HepG2 (cell line): ENCODE results near the gene RINL. TPM values are rescaled to one million over a fixed set of nuclear protein-coding genes. Genes with fewer than 3 reads are reported as not detected.

ENCODE experiments used
- AHR ChIP-seq: IDR thresholded peaks from 2 replicates; pipeline ENCODE4 v1.6.1; 2018; ENCODE audit warnings: missing genetic modification reagents, missing compliant biosample characterization
- CBX1 ChIP-seq: IDR thresholded peaks from one replicate; pipeline ENCODE4 v1.6.1; 2016; ENCODE audit warnings: antibody characterized with exemption, low read depth
- CHCHD3 ChIP-seq: sonication (generic); formaldehyde crosslinking; IDR thresholded peaks from 2 replicates; pipeline ENCODE4 v1.8.0; 2022; ENCODE audit warnings: mild to moderate bottlenecking, missing genetic modification reagents, moderate library complexity
- NCOA5 ChIP-seq: sonication (generic); formaldehyde crosslinking; IDR thresholded peaks from 2 replicates; pipeline ENCODE4 v1.4.0; 2020; ENCODE audit warnings: missing genetic modification reagents
- NFATC3 ChIP-seq: sonication (generic); formaldehyde crosslinking; IDR thresholded peaks from 2 replicates; pipeline ENCODE4 v1.5.1; 2020; ENCODE audit warnings: mild to moderate bottlenecking, missing genetic modification reagents
- SMYD3 ChIP-seq: sonication (generic); formaldehyde crosslinking; IDR thresholded peaks from 2 replicates; pipeline ENCODE4 v1.8.1; 2023; ENCODE audit warnings: mild to moderate bottlenecking, missing genetic modification reagents
- TCF12 ChIP-seq, 2 experiments: fragments of 450-650 bp in 1 of 2; sonication (generic) in 1 of 2; formaldehyde crosslinking in 1 of 2; IDR thresholded peaks; 2 replicates each; pipeline versions ENCODE4 v1.6.1 to v1.8.0; 2017 to 2022; ENCODE audit warnings: antibody characterized with exemption in 1 of 2, mild to moderate bottlenecking in 1 of 2, missing genetic modification reagents in 1 of 2, moderate library complexity in 1 of 2
- TMF1 ChIP-seq: sonication (generic); formaldehyde crosslinking; IDR thresholded peaks from 2 replicates; pipeline ENCODE4 v1.8.1; 2022; ENCODE audit warnings: low read depth, missing genetic modification reagents
- ZBTB42 ChIP-seq: sonication (generic); formaldehyde crosslinking; IDR thresholded peaks from 2 replicates; pipeline ENCODE4 v1.5.0; 2020; ENCODE audit warnings: mild to moderate bottlenecking, missing genetic modification reagents
- ZBTB8A ChIP-seq: sonication (generic); formaldehyde crosslinking; IDR thresholded peaks from 2 replicates; pipeline ENCODE4 v1.4.0; 2020; ENCODE audit warnings: mild to moderate bottlenecking, low read depth, missing genetic modification reagents, borderline replicate concordance
- ZNF260 ChIP-seq: sonication (generic); formaldehyde crosslinking; IDR thresholded peaks from 2 replicates; pipeline ENCODE4 v1.4.0; 2020; ENCODE audit warnings: missing genetic modification reagents, low read depth, mild to moderate bottlenecking, borderline replicate concordance
- ZNF30 ChIP-seq: sonication (generic); formaldehyde crosslinking; IDR thresholded peaks from 2 replicates; pipeline ENCODE4 v1.5.0; 2020; ENCODE audit warnings: mild to moderate bottlenecking, missing genetic modification reagents
- ZNF44 ChIP-seq: sonication (generic); formaldehyde crosslinking; IDR thresholded peaks from 2 replicates; pipeline ENCODE4 v1.5.1; 2020; ENCODE audit warnings: mild to moderate bottlenecking, missing genetic modification reagents
- ZNF607 ChIP-seq: sonication (generic); formaldehyde crosslinking; IDR thresholded peaks from 2 replicates; pipeline ENCODE4 v1.5.1; 2020; ENCODE audit warnings: missing genetic modification reagents, mild to moderate bottlenecking, borderline replicate concordance
- ZNF619 ChIP-seq: sonication (generic); formaldehyde crosslinking; IDR thresholded peaks from 2 replicates; pipeline ENCODE4 v1.4.0; 2020; ENCODE audit warnings: mild to moderate bottlenecking, missing genetic modification reagents
- ZNF749 ChIP-seq: sonication (generic); formaldehyde crosslinking; IDR thresholded peaks from 2 replicates; pipeline ENCODE4 v1.8.0; 2022; ENCODE audit warnings: mild to moderate bottlenecking, missing genetic modification reagents, moderate library complexity, borderline replicate concordance
- ZNF768 ChIP-seq: sonication (generic); formaldehyde crosslinking; IDR thresholded peaks from 2 replicates; pipeline ENCODE4 v1.4.0; 2020; ENCODE audit warnings: missing genetic modification reagents
- polyA plus RNA-seq, 8 experiments: library from polyadenylated mRNA; depleted of rRNA in 3 of 8; stranded (reverse) in 7 of 8; unstranded in 1 of 8; fragments of >200 nt; fragmentation: Illumina TruSeq in 4 of 8; extraction: Trizol in 4 of 8; gene quantifications; 2 replicates each; pipeline versions ENCODE4 v1.2.1 to v1.2.3, GENCODE V29; 2011 to 2016; ENCODE audit warnings: low read depth in 4 of 8, missing spikeins in 1 of 8, mixed read lengths in 1 of 8; ENCODE audit not compliant: insufficient read depth in 1 of 8
- total RNA-seq, 5 experiments: library from RNA; depleted of rRNA; stranded (reverse); fragments of >200 nt; fragmentation: Illumina TruSeq; extraction: Trizol; gene quantifications; 2 replicates each; pipeline ENCODE4 v1.2.3, GENCODE V29; 2016; ENCODE audit warnings: low read depth in 1 of 5
- TF ChIP-seq, protein P1 (sequence below): sonication (generic); formaldehyde crosslinking; IDR thresholded peaks from 2 replicates; pipeline ENCODE4 v1.4.0; 2020; ENCODE audit warnings: missing genetic modification reagents, borderline replicate concordance
- TF ChIP-seq, protein P2 (sequence below): sonication (generic); formaldehyde crosslinking; IDR thresholded peaks from 2 replicates; pipeline ENCODE4 v1.5.1; 2020; ENCODE audit warnings: mild to moderate bottlenecking, missing genetic modification reagents
- TF ChIP-seq, protein P3 (sequence below): sonication (generic); formaldehyde crosslinking; conservative IDR thresholded peaks from 2 replicates; pipeline ENCODE4 v1.8.0; 2022; ENCODE audit warnings: missing genetic modification reagents

The RINL gene
- total and polyA plus RNA-seq, 2 of the 13 experiments (the other 11 are each of a cell fraction or from before 2014, with no cell fraction given), result 11.4 to 18.0 TPM

DNA sequence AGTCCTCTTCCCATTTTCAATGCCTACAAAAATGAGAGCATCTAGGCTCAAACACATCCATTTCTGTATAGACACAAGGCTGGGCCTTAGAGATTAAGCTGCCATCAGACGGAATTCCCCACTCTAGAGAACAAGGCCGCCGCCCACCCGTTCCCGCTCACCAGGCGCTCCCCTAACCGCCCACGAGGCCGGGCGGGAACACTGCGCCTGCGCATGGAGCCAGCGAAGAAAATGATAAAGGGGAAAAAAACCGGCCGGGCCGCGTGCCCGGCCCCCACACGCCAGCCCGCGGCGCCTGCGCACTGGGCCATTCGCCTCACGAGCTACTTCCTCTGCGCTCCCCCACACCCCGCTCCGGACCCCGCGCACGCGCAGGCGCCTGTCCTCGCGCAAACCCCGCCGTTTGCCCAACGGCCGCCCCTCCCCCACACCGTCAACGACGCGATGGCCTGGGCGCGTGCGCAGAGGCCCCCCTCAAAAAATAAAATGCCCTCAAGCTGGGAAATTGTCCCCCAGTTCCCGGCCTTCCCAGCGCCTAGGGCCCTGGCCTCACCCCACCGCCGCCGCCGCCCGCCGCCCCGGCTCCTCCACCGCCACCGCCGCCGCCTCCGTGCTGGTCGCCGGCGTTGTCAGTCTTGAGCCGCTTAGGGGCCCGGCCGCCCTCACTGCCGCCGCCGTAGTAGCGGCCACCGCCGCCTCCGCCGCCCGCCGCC, 28.8 kb downstream of the RINL start (continued):
- TF ChIP-seq, protein P1, sequence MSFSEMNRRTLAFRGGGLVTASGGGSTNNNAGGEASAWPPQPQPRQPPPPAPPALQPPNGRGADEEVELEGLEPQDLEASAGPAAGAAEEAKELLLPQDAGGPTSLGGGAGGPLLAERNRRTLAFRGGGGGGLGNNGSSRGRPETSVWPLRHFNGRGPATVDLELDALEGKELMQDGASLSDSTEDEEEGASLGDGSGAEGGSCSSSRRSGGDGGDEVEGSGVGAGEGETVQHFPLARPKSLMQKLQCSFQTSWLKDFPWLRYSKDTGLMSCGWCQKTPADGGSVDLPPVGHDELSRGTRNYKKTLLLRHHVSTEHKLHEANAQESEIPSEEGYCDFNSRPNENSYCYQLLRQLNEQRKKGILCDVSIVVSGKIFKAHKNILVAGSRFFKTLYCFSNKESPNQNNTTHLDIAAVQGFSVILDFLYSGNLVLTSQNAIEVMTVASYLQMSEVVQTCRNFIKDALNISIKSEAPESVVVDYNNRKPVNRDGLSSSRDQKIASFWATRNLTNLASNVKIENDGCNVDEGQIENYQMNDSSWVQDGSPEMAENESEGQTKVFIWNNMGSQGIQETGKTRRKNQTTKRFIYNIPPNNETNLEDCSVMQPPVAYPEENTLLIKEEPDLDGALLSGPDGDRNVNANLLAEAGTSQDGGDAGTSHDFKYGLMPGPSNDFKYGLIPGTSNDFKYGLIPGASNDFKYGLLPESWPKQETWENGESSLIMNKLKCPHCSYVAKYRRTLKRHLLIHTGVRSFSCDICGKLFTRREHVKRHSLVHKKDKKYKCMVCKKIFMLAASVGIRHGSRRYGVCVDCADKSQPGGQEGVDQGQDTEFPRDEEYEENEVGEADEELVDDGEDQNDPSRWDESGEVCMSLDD (CRISPR knock-in tag), result no peak
- TF ChIP-seq, protein P2, sequence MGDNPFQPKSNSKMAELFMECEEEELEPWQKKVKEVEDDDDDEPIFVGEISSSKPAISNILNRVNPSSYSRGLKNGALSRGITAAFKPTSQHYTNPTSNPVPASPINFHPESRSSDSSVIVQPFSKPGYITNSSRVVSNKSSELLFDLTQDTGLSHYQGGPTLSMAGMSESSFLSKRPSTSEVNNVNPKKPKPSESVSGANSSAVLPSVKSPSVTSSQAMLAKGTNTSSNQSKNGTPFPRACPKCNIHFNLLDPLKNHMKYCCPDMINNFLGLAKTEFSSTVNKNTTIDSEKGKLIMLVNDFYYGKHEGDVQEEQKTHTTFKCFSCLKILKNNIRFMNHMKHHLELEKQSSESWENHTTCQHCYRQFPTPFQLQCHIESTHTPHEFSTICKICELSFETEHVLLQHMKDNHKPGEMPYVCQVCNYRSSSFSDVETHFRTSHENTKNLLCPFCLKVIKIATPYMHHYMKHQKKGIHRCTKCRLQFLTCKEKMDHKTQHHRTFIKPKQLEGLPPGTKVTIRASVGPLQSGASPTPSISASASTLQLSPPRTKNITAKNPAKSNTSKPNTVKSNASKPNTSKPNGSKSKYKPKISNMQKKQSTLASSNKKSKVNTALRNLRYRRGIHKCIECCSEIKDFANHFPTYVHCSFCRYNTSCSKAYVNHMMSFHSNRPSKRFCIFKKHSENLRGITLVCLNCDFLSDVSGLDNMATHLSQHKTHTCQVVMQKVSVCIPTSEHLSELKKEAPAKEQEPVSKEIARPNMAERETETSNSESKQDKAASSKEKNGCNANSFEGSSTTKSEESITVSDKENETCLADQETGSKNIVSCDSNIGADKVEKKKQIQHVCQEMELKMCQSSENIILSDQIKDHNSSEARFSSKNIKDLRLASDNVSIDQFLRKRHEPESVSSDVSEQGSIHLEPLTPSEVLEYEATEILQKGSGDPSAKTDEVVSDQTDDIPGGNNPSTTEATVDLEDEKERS (CRISPR knock-in tag), result no peak; the same call in 1 of the 2 replicates
- TF ChIP-seq NFATC3, result peak; percentile 84; the same call in 1 of the 2 replicates
- no peak for TF ChIP-seq ZNF619 (CRISPR knock-in tag)
- TF ChIP-seq ZNF607, result peak; percentile 58; the same call in 1 of the 2 replicates
- TF ChIP-seq TMF1 (CRISPR knock-in tag), result no peak
- TF ChIP-seq AHR, result no peak
- no peak for TF ChIP-seq CBX1
- TF ChIP-seq ZNF44 (CRISPR knock-in tag), result 0 out of 2 replicates have a peak, but pooled peaks have one; percentile 15
- no peak for TF ChIP-seq ZBTB42 (CRISPR knock-in tag)
- no peak for TF ChIP-seq ZNF260 (CRISPR knock-in tag)
- TF ChIP-seq ZNF768 (CRISPR knock-in tag), result peak; percentile 65; the same call in 1 of the 2 replicates
- no peak for TF ChIP-seq NCOA5
- TF ChIP-seq ZBTB8A (CRISPR knock-in tag), result 0 out of 2 replicates have a peak, but pooled peaks have one; percentile 32
- no peak for TF ChIP-seq TCF12 (IDR thresholded peaks at IDR 0.05)
- TF ChIP-seq TCF12 (CRISPR knock-in tag; IDR thresholded peaks at IDR 0.05), result no peak
- TF ChIP-seq, protein P3, sequence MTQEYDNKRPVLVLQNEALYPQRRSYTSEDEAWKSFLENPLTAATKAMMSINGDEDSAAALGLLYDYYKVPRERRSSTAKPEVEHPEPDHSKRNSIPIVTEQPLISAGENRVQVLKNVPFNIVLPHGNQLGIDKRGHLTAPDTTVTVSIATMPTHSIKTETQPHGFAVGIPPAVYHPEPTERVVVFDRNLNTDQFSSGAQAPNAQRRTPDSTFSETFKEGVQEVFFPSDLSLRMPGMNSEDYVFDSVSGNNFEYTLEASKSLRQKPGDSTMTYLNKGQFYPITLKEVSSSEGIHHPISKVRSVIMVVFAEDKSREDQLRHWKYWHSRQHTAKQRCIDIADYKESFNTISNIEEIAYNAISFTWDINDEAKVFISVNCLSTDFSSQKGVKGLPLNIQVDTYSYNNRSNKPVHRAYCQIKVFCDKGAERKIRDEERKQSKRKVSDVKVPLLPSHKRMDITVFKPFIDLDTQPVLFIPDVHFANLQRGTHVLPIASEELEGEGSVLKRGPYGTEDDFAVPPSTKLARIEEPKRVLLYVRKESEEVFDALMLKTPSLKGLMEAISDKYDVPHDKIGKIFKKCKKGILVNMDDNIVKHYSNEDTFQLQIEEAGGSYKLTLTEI (CRISPR knock-in tag), result no peak
- TF ChIP-seq CHCHD3, result 0 out of 2 replicates have a peak, but pooled peaks have one; percentile 51
- no peak for TF ChIP-seq SMYD3 (CRISPR knock-in tag)
- TF ChIP-seq ZNF749 (CRISPR knock-in tag), result peak; percentile 76; the same call in 1 of the 2 replicates
- no peak for TF ChIP-seq ZNF30 (CRISPR knock-in tag)
